ENCODE measurements around the gene DACH1.
"Not testable (repeated sequence)": the region's sequence is repeated elsewhere in the genome, so short reads cannot be mapped to it uniquely, and the experiment has no call there.

DACH1 gene

DNA sequence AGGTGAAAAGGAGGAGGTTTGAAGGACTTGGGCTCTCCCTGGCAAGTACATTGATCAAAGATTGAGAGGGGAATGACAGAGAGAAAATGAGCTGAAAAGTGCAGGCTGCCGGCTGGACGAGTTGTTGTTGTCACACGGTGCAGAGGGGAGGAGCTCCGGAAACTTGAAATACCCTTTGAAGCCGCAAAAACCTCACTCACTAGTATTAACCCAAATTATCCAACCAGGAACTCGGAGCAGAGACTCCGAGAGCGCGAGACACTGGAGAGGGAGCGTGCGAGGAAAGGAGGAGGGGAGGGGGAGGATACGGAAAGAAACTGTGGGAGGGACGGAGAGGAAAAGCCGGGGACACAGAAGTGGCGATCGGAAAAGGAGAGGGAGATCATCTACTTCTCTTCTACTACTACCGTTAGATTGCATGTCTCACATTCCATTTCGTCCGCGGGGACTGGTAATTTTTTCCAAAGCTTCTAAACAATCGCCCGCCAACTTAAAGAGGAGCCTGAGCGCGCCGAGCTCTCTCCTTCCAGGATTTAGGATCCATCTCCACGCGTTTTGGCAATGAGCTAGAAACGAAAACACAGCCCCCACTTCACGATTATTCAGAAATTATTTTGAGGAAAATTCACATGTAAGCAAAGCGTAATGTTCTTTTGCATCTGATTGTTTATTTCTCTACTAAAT is at the start of gene DACH1:
Gene DACH1 (minus strand): TSS at position 74 of the 684 bp plus-strand sequence.
- DNase-seq: peak; percentile 79

DNA sequence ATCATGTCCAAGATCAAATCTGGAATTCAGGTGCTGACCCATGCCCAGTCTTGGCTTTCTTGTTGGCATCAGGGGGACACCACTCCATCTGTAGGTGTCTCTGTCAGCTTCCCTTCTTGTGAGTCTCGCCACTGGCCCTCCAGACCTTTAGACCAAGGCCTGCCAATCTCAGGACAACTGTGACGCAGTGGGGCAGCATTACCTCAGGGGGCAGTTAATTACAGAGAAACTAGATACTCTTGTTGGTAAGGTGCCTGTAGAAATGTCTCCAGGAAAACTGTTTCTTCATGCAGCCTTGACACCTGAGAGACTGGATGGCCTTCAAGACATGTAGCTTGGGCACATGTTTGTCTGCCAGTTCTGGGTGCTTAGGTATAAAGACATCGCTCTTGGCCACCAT is 46.7 kb upstream of the DACH1 start:
- DNase-seq: no peak

GRCh38 chr13:71912524-71912923 is 45.5 kb upstream of the DACH1 start:
- DNase-seq: no peak

DNA sequence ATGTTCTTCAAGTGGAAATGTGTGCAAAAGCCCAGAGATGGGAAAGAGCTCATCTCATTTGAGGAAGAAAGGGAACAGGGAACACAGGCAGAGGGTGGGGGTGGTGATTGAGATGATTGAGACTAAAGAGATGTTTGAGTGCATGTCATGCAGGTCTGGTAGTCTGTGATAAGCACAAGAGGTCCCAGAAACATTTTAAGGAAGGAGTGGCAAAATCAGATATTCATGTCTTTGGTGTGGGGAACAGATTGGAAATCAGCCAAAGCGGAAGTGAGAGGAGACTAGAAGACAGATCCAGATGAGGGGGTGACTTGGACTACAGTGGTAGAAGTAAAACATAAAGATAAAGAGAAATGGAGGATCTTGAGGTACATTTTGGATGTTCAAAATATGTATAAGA is 39.4 kb upstream of the DACH1 start:
- DNase-seq: peak; percentile 97

DNA sequence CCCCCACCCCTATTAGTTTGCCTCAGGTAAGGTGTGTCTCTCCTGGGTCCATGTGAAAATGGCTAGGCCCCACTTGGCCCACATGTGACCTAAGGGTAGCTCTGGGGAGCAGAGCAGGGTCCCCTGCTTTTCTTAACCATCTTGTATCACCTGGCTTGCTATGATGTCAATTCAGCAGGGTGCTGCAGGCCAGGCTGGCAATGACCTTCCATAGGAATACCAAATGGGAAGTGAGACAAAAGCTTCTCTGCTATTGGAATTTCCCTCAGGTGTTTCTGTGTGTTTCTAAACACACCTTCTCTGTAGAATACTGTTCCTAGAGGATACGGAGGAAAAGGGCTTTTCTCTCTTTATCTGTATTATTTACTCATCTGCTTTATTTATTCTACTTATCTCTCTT is 35.7 kb upstream of the DACH1 start:
- DNase-seq: no peak

DNA sequence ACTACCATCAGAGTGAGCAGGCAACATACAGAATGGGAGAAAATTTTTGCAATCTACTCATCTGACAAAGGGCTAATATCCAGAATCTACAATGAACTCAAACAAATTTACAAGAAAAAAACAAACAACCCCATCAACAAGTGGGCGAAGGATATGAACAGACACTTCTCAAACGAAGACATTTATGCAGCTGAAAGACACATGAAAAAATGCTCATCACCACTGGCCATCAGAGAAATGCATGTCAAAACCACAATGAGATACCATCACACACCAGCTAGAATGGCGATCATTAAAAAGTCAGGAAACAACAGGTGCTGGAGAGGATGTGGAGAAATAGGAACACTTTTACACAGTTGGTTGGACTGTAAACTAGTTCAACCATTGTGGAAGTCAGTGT is 26.5 kb upstream of the DACH1 start:
- not testable (repeated sequence) for DNase-seq

- DNase-seq: no peak
Observed at GRCh38 chr13:71886880-71887279, 19.9 kb upstream of the DACH1 start.

DNA sequence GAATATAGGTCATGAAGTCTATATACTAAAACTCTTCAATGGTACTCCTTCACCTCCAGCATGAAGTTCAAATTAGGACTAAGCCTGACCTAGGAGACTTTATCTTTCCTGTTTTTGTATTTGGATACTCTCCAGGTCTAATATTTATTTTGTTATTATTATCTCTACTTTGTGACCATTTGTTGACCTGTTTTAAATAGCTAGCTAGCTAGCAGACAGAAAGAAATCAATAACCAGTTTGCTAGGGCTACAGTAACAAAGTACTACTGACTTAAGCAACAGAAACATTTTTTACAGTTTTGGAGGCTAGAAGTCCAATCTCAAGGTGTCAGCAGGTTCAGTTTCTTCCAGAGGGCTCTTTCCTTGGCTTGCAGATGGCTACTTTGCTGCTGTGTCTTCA is 15.1 kb upstream of the DACH1 start:
- DNase-seq: no peak

DNA sequence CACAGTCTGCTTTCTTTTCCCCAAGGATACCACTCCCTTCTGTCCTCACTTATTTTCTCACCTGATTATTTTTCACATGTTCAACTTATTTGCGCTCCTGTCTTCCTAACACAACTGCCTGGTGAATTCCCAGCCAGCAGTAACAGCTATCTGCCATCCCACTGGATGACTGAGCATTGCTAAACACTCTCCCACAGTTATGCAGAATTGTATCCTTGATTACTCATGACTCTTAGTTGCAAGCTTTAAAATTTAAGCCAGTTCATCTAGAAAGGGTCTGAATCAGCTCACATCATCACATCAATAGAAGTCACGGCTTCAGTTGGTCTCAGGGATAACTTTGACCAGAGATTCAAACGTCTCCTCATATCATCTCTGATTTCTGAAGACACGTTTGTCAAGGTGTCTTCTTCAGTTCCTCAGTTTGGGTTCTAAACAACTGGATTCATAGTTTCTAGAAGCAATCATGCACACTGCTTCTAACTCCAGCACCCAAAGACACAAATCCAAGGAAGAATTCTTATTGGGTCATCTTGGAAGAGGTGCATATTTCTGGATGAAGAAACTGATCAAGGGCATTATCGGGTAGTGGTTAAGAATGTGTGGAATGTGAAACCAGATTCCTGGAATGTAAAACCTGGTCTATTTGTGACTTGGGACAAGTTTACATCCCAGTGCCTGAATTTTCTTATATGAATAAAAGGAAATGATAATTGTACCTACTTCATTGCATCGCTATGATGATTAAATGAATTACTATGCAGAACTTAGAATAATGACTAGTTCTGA is 13.9 kb upstream of the DACH1 start:
- no peak for DNase-seq

- no peak for DNase-seq
Observed at GRCh38 chr13:71879808-71880344, 12.9 kb upstream of the DACH1 start.

- peak; percentile 78 for DNase-seq
Observed at GRCh38 chr13:71879129-71879535, 12.1 kb upstream of the DACH1 start.

DNA sequence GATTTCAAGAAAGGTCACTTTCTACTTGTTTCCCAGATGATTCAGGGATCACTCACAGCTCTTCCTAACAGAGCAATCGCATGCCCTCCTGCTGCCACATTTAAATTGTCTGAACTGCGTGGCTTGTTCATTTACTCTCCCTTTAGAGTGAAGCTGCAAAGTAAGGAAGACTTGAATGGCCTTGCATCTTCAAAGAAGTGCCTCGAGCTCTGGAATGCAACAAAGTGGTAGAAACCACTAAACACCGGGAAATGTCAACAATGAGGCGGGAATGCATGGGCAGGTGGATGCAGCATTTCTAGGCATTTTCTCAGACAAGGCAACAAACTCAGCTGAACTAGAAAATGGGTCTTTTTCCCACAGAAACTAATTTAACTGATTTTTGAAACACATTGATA is 10.3 kb upstream of the DACH1 start:
- DNase-seq: no peak

GRCh38 chr13:71876648-71877255 is 9.7 kb upstream of the DACH1 start:
- no peak for DNase-seq

- no peak for DNase-seq
Observed at GRCh38 chr13:71875823-71876222, 8.8 kb upstream of the DACH1 start.

DNA sequence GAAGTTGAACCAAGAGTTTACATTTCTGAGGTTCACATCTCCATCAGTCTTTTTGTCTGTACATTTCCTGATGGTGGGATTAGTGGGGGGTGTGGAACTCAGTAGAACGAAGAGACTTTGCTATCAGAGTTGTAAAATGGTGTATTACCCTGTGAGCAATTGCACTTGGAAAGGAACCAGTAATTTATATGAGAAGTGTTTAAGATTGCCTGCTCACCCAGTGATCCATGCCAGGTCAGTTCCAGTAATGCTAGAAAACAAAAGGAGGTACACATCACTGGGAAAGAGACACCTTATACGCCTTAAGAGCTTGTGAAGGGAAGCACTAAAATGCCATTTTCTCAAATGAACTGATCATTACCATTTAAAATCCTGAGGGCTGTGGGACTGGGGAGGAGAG is 7.5 kb upstream of the DACH1 start:
- no peak for DNase-seq

DNA sequence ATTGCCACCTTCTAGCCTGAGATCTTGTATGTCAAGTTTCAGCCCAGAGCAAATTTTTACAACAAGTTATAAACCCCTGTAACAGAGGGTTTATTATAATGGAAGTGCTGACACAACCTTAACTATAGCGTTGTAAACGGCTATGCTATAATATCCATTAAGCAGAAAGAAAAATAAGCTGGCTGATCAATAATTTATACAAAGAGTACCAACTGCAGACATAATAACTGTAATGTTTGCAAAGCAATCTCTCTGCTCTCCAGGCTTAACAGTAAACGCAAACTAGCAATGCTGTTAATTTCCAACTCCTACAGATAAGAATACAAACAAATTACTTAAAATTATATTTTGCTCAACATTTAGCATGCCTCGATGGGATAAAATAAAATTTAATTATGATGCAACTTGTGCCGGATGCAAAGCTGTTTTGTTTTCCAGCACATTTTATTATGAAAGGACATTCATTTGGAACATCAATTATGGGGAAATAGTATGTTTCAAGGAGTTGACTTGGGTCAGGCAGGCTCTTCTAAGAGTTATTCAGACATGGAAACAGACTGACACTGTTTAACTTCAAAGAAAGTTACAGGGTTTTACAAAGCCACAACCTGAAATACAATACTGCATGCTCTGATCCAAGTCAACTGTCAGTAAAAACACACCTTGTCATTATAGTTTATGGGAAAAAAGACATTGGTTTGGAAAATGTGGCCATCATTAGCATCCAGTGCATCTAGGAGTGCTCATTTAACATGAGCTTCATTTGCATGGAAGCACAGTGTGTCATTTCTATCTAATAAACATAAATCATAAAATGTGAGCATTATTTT is 6.6 kb upstream of the DACH1 start:
- no peak for DNase-seq

GRCh38 chr13:71871844-71872243 is 4.8 kb upstream of the DACH1 start:
- no peak for DNase-seq

- no peak for DNase-seq
Observed at GRCh38 chr13:71871176-71871754, 4.3 kb upstream of the DACH1 start.

DNA sequence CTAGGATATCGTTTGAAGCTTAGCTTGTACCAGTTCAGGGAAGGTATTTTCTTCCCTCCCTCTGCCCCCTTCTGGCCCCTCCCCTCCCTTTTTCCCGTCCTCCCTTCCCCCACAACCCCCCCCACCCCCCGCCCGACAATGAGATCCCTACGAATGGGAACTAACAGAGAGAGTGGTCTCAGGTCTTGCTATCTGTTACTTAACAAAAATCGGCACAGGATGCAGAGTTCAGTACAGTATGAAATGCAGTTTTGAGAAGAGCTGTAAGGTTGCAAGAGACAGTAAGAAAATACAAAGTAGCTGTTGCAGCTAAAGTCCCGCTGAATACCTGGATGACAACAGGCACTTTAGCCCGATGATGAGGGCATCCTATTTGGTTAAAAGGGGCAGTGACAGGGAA is 3.1 kb upstream of the DACH1 start:
- DNase-seq: no peak

- DNase-seq: no peak
Observed at GRCh38 chr13:71869274-71869673, 2.3 kb upstream of the DACH1 start.

DNA sequence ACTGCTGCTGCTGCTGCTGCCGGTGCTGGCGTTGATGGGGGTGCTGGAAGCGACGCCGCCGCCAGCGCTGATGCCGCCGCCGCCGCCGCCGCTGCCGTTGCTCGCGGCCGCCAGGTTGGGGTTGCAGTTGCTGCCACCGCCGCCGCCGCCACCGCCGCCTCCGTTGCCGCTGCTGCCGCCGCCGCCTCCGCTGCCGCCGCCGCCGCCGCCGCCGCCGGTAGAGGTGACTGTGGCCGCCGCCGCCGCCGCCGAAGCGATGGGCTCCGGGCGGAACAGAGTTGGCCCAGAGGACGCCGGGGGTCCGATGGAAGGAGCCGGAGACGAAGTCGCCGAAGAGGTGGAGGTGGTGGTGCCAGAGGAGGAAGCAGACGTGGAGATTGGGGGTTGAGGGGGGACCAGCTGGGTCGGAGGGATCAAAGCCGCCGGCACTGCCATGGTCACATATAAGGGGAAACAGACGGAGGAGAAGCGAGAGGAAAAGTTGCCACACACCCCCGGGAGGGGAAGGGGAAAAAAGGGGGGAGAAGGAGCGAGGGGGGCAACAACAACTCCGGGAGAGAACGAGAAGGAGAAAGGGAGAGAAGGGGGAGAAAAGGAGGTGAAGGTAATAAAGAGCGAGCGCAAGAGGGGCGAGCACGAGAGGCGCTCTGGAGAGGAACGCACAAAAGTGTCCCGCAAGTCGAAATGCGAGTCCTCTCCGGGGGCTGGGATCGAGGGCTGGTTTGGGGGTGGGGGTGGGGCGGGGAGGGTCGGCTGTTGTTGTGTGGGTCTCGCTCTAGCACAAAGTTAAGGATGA is 471 bp downstream of the DACH1 start:
- DNase-seq: peak; percentile 7

DNA sequence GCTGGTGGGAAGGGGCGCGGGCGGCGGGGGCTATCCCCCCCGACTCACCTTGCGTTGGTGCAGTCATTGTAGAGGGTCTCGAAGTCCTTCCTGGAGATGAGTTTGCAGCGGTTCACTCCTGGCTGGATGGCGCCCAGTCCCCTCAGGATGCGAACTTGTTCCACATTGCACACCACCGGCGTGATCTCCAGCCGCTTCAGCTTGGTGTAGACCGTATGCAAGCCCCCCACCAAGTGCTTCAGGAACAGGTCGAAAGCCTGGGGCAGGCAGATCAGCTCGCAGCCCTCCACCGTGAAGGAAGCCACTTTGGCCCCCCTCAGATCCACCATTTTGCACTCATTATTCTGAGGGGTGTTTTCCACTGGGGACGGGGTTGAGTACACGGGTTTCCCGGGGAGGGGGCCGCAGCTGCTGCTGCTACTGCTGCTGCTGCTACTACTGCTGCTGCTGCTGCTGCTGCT is 1.1 kb downstream of the DACH1 start:
- DNase-seq: no peak
